IMR-90 (cell line): Measurements from ENCODE around the gene TMEM161B. TPM values are rescaled to one million over a fixed set of nuclear protein-coding genes. Genes with fewer than 3 reads are reported as not detected.

ENCODE experiments used
- ATAC-seq: fragments of 200-7000 bp; cut with Tn5 transposase; 2 replicates; pipeline ENCODE4 v1.9.1; 2020; ENCODE audit warnings: low read depth, mild to moderate bottlenecking, moderate library complexity
- BruUV-seq: library from RNA; stranded (reverse); fragments of 400-500 nt; replicated peaks from 2 replicates; lab custom pipeline; 2021; lab: Mats Ljungman, UMichigan
- CTCF ChIA-PET: fragments of 300-600 bp; formaldehyde crosslinking; extraction: SDS; loops from one replicate; lab custom pipeline; 2021; ENCODE audit warnings: antibody characterized with exemption; lab: Yijun Ruan, JAX
- POLR2A ChIA-PET: fragments of 300-600 bp; sonication (Branson Sonifier 250); formaldehyde crosslinking; loops from one replicate; lab custom pipeline; 2022; ENCODE audit warnings: antibody characterized with exemption; ENCODE audit not compliant: unreplicated experiment; lab: Charles Lee
- DNase-seq: peaks from one replicate; pipeline ENCODE4 v3.0.0; 2013
- H2AFZ ChIP-seq: replicated peaks from 2 replicates; pipeline ENCODE3; 2013; ENCODE audit warnings: low read length, mild to moderate bottlenecking; ENCODE audit not compliant: poor library complexity
- H2AK5ac ChIP-seq: 2 replicates; pipeline ENCODE4 v1.6.1; 2013; ENCODE audit warnings: low read depth, low read length, inconsistent platforms
- H2AK9ac ChIP-seq: replicated peaks from 2 replicates; pipeline ENCODE3; 2013; ENCODE audit warnings: mild to moderate bottlenecking, low read depth, low read length, moderate library complexity; ENCODE audit not compliant: poor library complexity
- H2BK120ac ChIP-seq: 2 replicates; pipeline ENCODE4 v1.6.1; 2013; ENCODE audit warnings: low read depth, low read length, inconsistent platforms
- H2BK15ac ChIP-seq: 3 replicates; pipeline ENCODE4 v1.6.1; 2013; ENCODE audit warnings: low read depth, low read length, inconsistent platforms
- H2BK20ac ChIP-seq: 2 replicates; pipeline ENCODE4 v1.6.1; 2013; ENCODE audit warnings: low read depth, mild to moderate bottlenecking, inconsistent platforms, low read length, moderate library complexity
- H2BK5ac ChIP-seq: 2 replicates; pipeline ENCODE4 v1.6.1; 2013; ENCODE audit warnings: mild to moderate bottlenecking, low read depth, low read length, inconsistent platforms; ENCODE audit not compliant: poor library complexity, severe bottlenecking
- H3K14ac ChIP-seq: replicated peaks from 2 replicates; pipeline ENCODE4 v1.6.1; 2013; ENCODE audit warnings: low read depth, low read length, inconsistent platforms
- H3K18ac ChIP-seq: 2 replicates; pipeline ENCODE4 v1.6.1; 2013; ENCODE audit warnings: low read depth, low read length, control low read depth
- H3K23ac ChIP-seq: 2 replicates; pipeline ENCODE4 v1.6.1; 2013; ENCODE audit warnings: low read depth, low read length, inconsistent platforms
- H3K27ac ChIP-seq: 2 replicates; pipeline ENCODE4 v1.5.1; 2013; ENCODE audit warnings: mild to moderate bottlenecking, control low read depth, low read length; ENCODE audit not compliant: insufficient read depth
- H3K27me3 ChIP-seq: 2 replicates; pipeline ENCODE4 v1.6.1; 2013; ENCODE audit warnings: low read length; ENCODE audit not compliant: control insufficient read depth, insufficient read depth
- H3K36me3 ChIP-seq: 2 replicates; pipeline ENCODE4 v1.6.1; 2013; ENCODE audit warnings: low read length, mixed read lengths; ENCODE audit not compliant: control insufficient read depth, insufficient read depth
- H3K4ac ChIP-seq: 2 replicates; pipeline ENCODE4 v1.6.1; 2013; ENCODE audit warnings: low read depth, low read length, inconsistent platforms
- H3K4me1 ChIP-seq: 2 replicates; pipeline ENCODE4 v1.6.1; 2013; ENCODE audit warnings: low read length, mixed read lengths; ENCODE audit not compliant: control insufficient read depth, insufficient read depth
- H3K4me2 ChIP-seq: 2 replicates; pipeline ENCODE4 v1.6.1; 2013; ENCODE audit warnings: low read depth, mild to moderate bottlenecking, control low read depth, low read length, moderate library complexity
- H3K4me3 ChIP-seq: 2 replicates; pipeline ENCODE4 v1.5.1; 2013; ENCODE audit warnings: low read depth, mild to moderate bottlenecking, control low read depth, low read length, moderate library complexity; ENCODE audit not compliant: insufficient read depth
- H3K56ac ChIP-seq: 2 replicates; pipeline ENCODE4 v1.6.1; 2013; ENCODE audit warnings: low read length, inconsistent platforms; ENCODE audit not compliant: insufficient read depth; ENCODE audit errors: extremely low read depth
- H3K79me1 ChIP-seq, 2 experiments: 2 replicates each; pipeline ENCODE4 v1.6.1; 2013; ENCODE audit warnings: low read length in 2 of 2, inconsistent platforms in 1 of 2, low read depth in 1 of 2
- H3K9ac ChIP-seq: 2 replicates; pipeline ENCODE4 v1.6.1; 2013; ENCODE audit warnings: low read depth, low read length, control low read depth
- H3K9me1 ChIP-seq: 2 replicates; pipeline ENCODE4 v1.6.1; 2013; ENCODE audit warnings: low read length, inconsistent platforms; ENCODE audit not compliant: insufficient read depth
- H3K9me3 ChIP-seq: 2 replicates; pipeline ENCODE4 v1.6.1; 2013; ENCODE audit warnings: low read length; ENCODE audit not compliant: control insufficient read depth, insufficient read depth
- H4K20me1 ChIP-seq: 2 replicates; pipeline ENCODE4 v1.6.1; 2013; ENCODE audit warnings: low read length, inconsistent platforms; ENCODE audit not compliant: insufficient read depth
- H4K5ac ChIP-seq: 2 replicates; pipeline ENCODE4 v1.6.1; 2013; ENCODE audit warnings: mild to moderate bottlenecking, low read depth, low read length, control low read depth
- H4K8ac ChIP-seq, 2 experiments: 2 replicates each; pipeline ENCODE4 v1.6.1; 2013; ENCODE audit warnings: low read depth in 2 of 2, low read length in 2 of 2, control low read depth in 1 of 2, inconsistent platforms in 1 of 2
- H4K91ac ChIP-seq: 2 replicates; pipeline ENCODE4 v1.6.1; 2013; ENCODE audit warnings: low read depth, low read length, inconsistent platforms; ENCODE audit not compliant: insufficient read depth
- BHLHE40 ChIP-seq: fragments of 150-350 bp; IDR thresholded peaks from 2 replicates; pipeline ENCODE4 v1.6.1; 2016; ENCODE audit warnings: mild to moderate bottlenecking, low read depth, low read length
- CEBPB ChIP-seq: IDR thresholded peaks from 2 replicates; pipeline ENCODE4 v1.6.1; 2012; ENCODE audit warnings: low read depth, low read length, improper control_type of control experiment
- CHD1 ChIP-seq: IDR thresholded peaks from 2 replicates; pipeline ENCODE4 v1.6.1; 2012; ENCODE audit warnings: low read depth, low read length, improper control_type of control experiment
- FOS ChIP-seq: fragments of 150-350 bp; IDR thresholded peaks from 2 replicates; pipeline ENCODE4 v1.6.1; 2016; ENCODE audit warnings: low read depth, low read length
- MAFK ChIP-seq: IDR thresholded peaks from 2 replicates; pipeline ENCODE4 v1.6.1; 2012; ENCODE audit warnings: low read depth, low read length, improper control_type of control experiment
- MAZ ChIP-seq: IDR thresholded peaks from 2 replicates; pipeline ENCODE4 v1.6.1; 2012; ENCODE audit warnings: low read depth, mild to moderate bottlenecking, low read length, improper control_type of control experiment, moderate library complexity, borderline replicate concordance
- MXI1 ChIP-seq: IDR thresholded peaks from 2 replicates; pipeline ENCODE4 v1.6.1; 2012; ENCODE audit warnings: low read depth, mild to moderate bottlenecking, low read length, moderate library complexity, borderline replicate concordance
- NFE2L2 ChIP-seq: fragments of 150-350 bp; IDR thresholded peaks from 2 replicates; pipeline ENCODE4 v1.6.1; 2016; ENCODE audit warnings: low read depth, mild to moderate bottlenecking, low read length
- POLR2A ChIP-seq: IDR thresholded peaks from 2 replicates; pipeline ENCODE4 v1.6.1; 2012; ENCODE audit warnings: mild to moderate bottlenecking, low read depth, low read length
- RAD21 ChIP-seq: IDR thresholded peaks from 2 replicates; pipeline ENCODE4 v1.6.1; 2012; ENCODE audit warnings: low read length, improper control_type of control experiment
- RCOR1 ChIP-seq: IDR thresholded peaks from 2 replicates; pipeline ENCODE4 v1.6.1; 2012; ENCODE audit warnings: mild to moderate bottlenecking, low read length, improper control_type of control experiment; ENCODE audit not compliant: insufficient replicate concordance
- RFX5 ChIP-seq: IDR thresholded peaks from 2 replicates; pipeline ENCODE4 v1.8.0; 2012; ENCODE audit warnings: low read depth, mild to moderate bottlenecking, low read length, moderate library complexity
- SMC3 ChIP-seq: fragments of 150-350 bp; IDR thresholded peaks from 2 replicates; pipeline ENCODE4 v1.6.1; 2016; ENCODE audit warnings: low read depth, mild to moderate bottlenecking, antibody characterized with exemption, low read length, moderate library complexity
- WGBS, 2 experiments: methylation state at CpG; one replicate each; pipeline versions ENCODE4 v1.1.5 to v1.1.7; 2013; ENCODE audit warnings: missing lambda C conversion rate in 2 of 2; ENCODE audit not compliant: insufficient read length in 1 of 2; ENCODE audit errors: extremely low coverage in 2 of 2; 5-methylcytosine and 5-hydroxymethylcytosine counted together
- dilution Hi-C: fragments of 300-500 bp; cut with HindIII; formaldehyde crosslinking; loops from one replicate; pipeline ENCODE4 v1.14.3; 2018; ENCODE audit warnings: low sequenced_read_pairs; ENCODE audit not compliant: unreplicated experiment
- in situ Hi-C: fragments of 300-500 bp; cut with MboI; formaldehyde crosslinking; loops from 3 replicates; pipeline ENCODE4 v1.14.3; 2019; ENCODE audit warnings: low sequenced_read_pairs, inconsistent platforms, mixed read lengths
- intact Hi-C: fragments of 100-400 bp; cut with micrococcal nuclease; formaldehyde crosslinking; loops from 2 replicates; pipeline ENCODE4 v1.10.0; 2022
- polyA plus RNA-seq, 3 experiments: library from polyadenylated mRNA; depleted of rRNA; stranded (reverse); fragments of >200 nt; gene quantifications; 2 replicates each; pipeline ENCODE4 v1.2.3, GENCODE V29; 2012; ENCODE audit warnings: low replicate concordance in 1 of 3
- total RNA-seq: library from RNA; depleted of rRNA; stranded (reverse); fragments of >200 nt; gene quantifications from 2 replicates; pipeline ENCODE4 v1.2.3, GENCODE V29; 2012
- TF ChIP-seq, protein P1 (sequence below): conservative IDR thresholded peaks from 2 replicates; pipeline ENCODE4 v1.5.1; 2012; ENCODE audit warnings: mild to moderate bottlenecking, low read depth, low read length, improper control_type of control experiment
- TF ChIP-seq, protein P2 (sequence below): fragments of 150-350 bp; IDR thresholded peaks from 2 replicates; pipeline ENCODE4 v1.6.1; 2017; ENCODE audit warnings: mild to moderate bottlenecking, antibody characterized with exemption, low read length, low read depth
- TF ChIP-seq, protein P3 (sequence below): fragments of 150-350 bp; IDR thresholded peaks from 2 replicates; pipeline ENCODE4 v1.6.1; 2016; ENCODE audit warnings: low read depth, mild to moderate bottlenecking, low read length, moderate library complexity, borderline replicate concordance

The TMEM161B gene
- total and polyA plus RNA-seq, 2 of the 4 experiments (the other 2 are of a cell fraction), result 7.4 to 9.3 TPM

DNA sequence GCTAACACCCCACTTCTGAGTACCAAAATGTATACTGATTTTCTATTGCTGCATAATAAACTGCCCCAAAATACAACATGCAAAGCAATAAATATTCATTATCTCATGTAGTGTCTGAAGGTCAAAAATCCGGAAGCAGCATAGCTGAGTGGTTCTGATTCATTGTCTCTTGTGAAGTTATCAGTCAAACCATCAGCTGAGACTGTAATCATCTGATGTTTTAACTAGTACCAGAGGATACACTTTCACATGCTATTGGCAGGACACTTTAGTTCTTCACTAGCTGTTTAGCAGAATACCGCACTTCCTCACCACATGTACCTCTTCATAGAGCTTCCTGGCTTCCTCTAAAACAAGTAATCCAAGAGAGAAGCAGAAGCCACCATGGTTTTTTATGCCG is 12.7 kb upstream of the TMEM161B start:
- no CpG with 5 or more reads among the region's 3 CpGs for WGBS, 2 experiments
- Histone ChIP-seq H3K23ac (no peak overlapping the region), H3K4ac (no peak overlapping the region), H3K27me3 (no peaks in the 10 kb centered on the region), H3K9me1 (no peaks in the 10 kb centered on the region), H4K8ac (no peak overlapping the region), H3K9me3 (no peaks in the 10 kb centered on the region), H2AK5ac (no peak overlapping the region), H2BK15ac (no peak overlapping the region), H3K4me3 (no peak overlapping the region), H2AK9ac (no peak overlapping the region), H3K79me1 (no peaks in the 10 kb centered on the region), H3K9ac (no peak overlapping the region), H3K18ac (no peak overlapping the region), H3K27ac (no peak overlapping the region), H4K5ac (no peak overlapping the region), H3K4me2 (no peak overlapping the region), H4K91ac (no peak overlapping the region), H2BK120ac (no peak overlapping the region), H3K56ac (no peak overlapping the region), H3K14ac (no peak overlapping the region), H3K4me1 (no peaks in the 10 kb centered on the region), H3K36me3 (peaks cover 2% of the 10 kb centered on the region; the same call in 1 of the 2 replicates), H2BK20ac (no peak overlapping the region), H2AFZ (no peak overlapping the region), H2BK5ac (no peak overlapping the region), H4K20me1 (no peaks in the 10 kb centered on the region)
- no TSS peak for BruUV-seq
- in situ Hi-C loops, result no loop called here
- dilution Hi-C loops, result no loop called here
- DNase-seq, result no peak
- TF ChIP-seq, protein P1, sequence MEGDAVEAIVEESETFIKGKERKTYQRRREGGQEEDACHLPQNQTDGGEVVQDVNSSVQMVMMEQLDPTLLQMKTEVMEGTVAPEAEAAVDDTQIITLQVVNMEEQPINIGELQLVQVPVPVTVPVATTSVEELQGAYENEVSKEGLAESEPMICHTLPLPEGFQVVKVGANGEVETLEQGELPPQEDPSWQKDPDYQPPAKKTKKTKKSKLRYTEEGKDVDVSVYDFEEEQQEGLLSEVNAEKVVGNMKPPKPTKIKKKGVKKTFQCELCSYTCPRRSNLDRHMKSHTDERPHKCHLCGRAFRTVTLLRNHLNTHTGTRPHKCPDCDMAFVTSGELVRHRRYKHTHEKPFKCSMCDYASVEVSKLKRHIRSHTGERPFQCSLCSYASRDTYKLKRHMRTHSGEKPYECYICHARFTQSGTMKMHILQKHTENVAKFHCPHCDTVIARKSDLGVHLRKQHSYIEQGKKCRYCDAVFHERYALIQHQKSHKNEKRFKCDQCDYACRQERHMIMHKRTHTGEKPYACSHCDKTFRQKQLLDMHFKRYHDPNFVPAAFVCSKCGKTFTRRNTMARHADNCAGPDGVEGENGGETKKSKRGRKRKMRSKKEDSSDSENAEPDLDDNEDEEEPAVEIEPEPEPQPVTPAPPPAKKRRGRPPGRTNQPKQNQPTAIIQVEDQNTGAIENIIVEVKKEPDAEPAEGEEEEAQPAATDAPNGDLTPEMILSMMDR, result no peak
- TF ChIP-seq, protein P2, sequence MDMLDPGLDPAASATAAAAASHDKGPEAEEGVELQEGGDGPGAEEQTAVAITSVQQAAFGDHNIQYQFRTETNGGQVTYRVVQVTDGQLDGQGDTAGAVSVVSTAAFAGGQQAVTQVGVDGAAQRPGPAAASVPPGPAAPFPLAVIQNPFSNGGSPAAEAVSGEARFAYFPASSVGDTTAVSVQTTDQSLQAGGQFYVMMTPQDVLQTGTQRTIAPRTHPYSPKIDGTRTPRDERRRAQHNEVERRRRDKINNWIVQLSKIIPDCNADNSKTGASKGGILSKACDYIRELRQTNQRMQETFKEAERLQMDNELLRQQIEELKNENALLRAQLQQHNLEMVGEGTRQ, result no peak
- TF ChIP-seq CEBPB (no peak), CHD1 (no peak), SMC3 (no peak), MAFK (no peak), RFX5 (no peak), MAZ (no peak), POLR2A (no peak), MXI1 (no peak), FOS (no peak), RCOR1 (no peak), BHLHE40 (no peak), RAD21 (no peak), NFE2L2 (no peak)
- TF ChIP-seq, protein P3, sequence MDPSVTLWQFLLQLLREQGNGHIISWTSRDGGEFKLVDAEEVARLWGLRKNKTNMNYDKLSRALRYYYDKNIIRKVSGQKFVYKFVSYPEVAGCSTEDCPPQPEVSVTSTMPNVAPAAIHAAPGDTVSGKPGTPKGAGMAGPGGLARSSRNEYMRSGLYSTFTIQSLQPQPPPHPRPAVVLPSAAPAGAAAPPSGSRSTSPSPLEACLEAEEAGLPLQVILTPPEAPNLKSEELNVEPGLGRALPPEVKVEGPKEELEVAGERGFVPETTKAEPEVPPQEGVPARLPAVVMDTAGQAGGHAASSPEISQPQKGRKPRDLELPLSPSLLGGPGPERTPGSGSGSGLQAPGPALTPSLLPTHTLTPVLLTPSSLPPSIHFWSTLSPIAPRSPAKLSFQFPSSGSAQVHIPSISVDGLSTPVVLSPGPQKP, result no peak
- CTCF ChIA-PET, result no interaction called here
- intact Hi-C loops, result no loop called here
- POLR2A ChIA-PET, result no interaction called here
- ATAC-seq, result no peak
